K562 (cell line): ENCODE measurements around the gene DYRK1A. TPM values are rescaled to one million over a fixed set of nuclear protein-coding genes. Genes with fewer than 3 reads are reported as not detected.

Experiments
- ATF3 ChIP-seq, 2 experiments: fragments of 450-650 bp in 1 of 2; sonication (generic) in 1 of 2; formaldehyde crosslinking in 1 of 2; IDR thresholded peaks in 1 of 2; conservative IDR thresholded peaks in 1 of 2; 2 replicates each; pipeline versions ENCODE4 v1.6.1 to v1.8.1; 2016 to 2023; ENCODE audit warnings: mild to moderate bottlenecking in 2 of 2, moderate library complexity in 2 of 2, inconsistent platforms in 1 of 2, missing genetic modification reagents in 1 of 2
- BCLAF1 ChIP-seq, 2 experiments: fragments of 450-650 bp in 1 of 2; IDR thresholded peaks; 2 replicates each; pipeline ENCODE4 v1.6.1; 2011 to 2017; ENCODE audit warnings: low read depth in 2 of 2, antibody characterized with exemption in 1 of 2, borderline replicate concordance in 1 of 2, low read length in 1 of 2, mild to moderate bottlenecking in 1 of 2, mixed read lengths in 1 of 2; ENCODE audit not compliant: control insufficient read depth in 1 of 2
- EHMT2 ChIP-seq: fragments of 450-650 bp; IDR thresholded peaks from 2 replicates; pipeline ENCODE4 v1.6.1; 2018; ENCODE audit warnings: antibody characterized with exemption
- HMBOX1 ChIP-seq: sonication (generic); IDR thresholded peaks from 2 replicates; pipeline ENCODE4 v1.6.1; 2016
- HSF4 ChIP-seq: fragments of 250-450 bp; sonication (Bioruptor Pico); IDR thresholded peaks from 2 replicates; pipeline ENCODE4 v2.1.2; 2022; ENCODE audit warnings: mild to moderate bottlenecking, moderate library complexity, borderline replicate concordance
- ILK ChIP-seq: fragments of 450-650 bp; IDR thresholded peaks from 2 replicates; pipeline ENCODE4 v1.6.1; 2016; ENCODE audit warnings: missing genetic modification characterization, low read depth, mild to moderate bottlenecking, missing compliant biosample characterization, moderate library complexity, borderline replicate concordance
- KAT8 ChIP-seq: fragments of 450-650 bp; IDR thresholded peaks from 2 replicates; pipeline ENCODE4 v1.6.1; 2016; ENCODE audit warnings: low read depth, mild to moderate bottlenecking
- NFE2 ChIP-seq: IDR thresholded peaks from 2 replicates; pipeline ENCODE4 v1.6.1; 2014; ENCODE audit warnings: antibody characterized with exemption, low read depth
- NR4A1 ChIP-seq, 2 experiments: fragments of 250-450 bp in 1 of 2; fragments of 450-650 bp in 1 of 2; sonication (Bioruptor Pico) in 1 of 2; IDR thresholded peaks; 2 replicates each; pipeline versions ENCODE4 v1.4.0 to v1.6.1; 2016 to 2020; ENCODE audit warnings: mild to moderate bottlenecking in 2 of 2, missing compliant biosample characterization in 1 of 2, missing genetic modification characterization in 1 of 2, moderate library complexity in 1 of 2
- PHB ChIP-seq: fragments of 250-450 bp; sonication (Bioruptor Pico); IDR thresholded peaks from 2 replicates; pipeline ENCODE4 v1.5.0; 2021
- PKNOX1 ChIP-seq: fragments of 450-650 bp; IDR thresholded peaks from 2 replicates; pipeline ENCODE4 v1.6.1; 2016
- RBM25 ChIP-seq: fragments of 200-400 bp; formaldehyde crosslinking; IDR thresholded peaks from 2 replicates; pipeline ENCODE4 v1.6.1; 2018; ENCODE audit warnings: low read length, low read depth, moderate library complexity; ENCODE audit not compliant: severe bottlenecking
- SFPQ ChIP-seq: fragments of 200-400 bp; formaldehyde crosslinking; IDR thresholded peaks from 2 replicates; pipeline ENCODE4 v1.6.1; 2017; ENCODE audit warnings: mild to moderate bottlenecking, low read depth, low read length, moderate library complexity
- SIX5 ChIP-seq, 2 experiments: IDR thresholded peaks; 2 replicates each; pipeline ENCODE4 v1.6.1; 2011; ENCODE audit warnings: low read length in 2 of 2, borderline replicate concordance in 1 of 2, low read depth in 1 of 2, mild to moderate bottlenecking in 1 of 2, moderate library complexity in 1 of 2; ENCODE audit not compliant: insufficient read depth in 1 of 2
- SUPT5H ChIP-seq: fragments of 450-650 bp; IDR thresholded peaks from 2 replicates; pipeline ENCODE4 v1.6.1; 2016
- ZNF12 ChIP-seq: sonication (generic); formaldehyde crosslinking; IDR thresholded peaks from 2 replicates; pipeline ENCODE4 v1.4.0; 2020; ENCODE audit warnings: mild to moderate bottlenecking, missing genetic modification reagents
- ZNF347 ChIP-seq: fragments of 450-650 bp; formaldehyde crosslinking; IDR thresholded peaks from 2 replicates; pipeline ENCODE4 v1.4.0; 2020; ENCODE audit warnings: low read depth, mild to moderate bottlenecking, moderate library complexity
- ZNF384 ChIP-seq: IDR thresholded peaks from 2 replicates; pipeline ENCODE4 v1.6.1; 2012; ENCODE audit warnings: low read depth, low read length, improper control_type of control experiment
- polyA plus RNA-seq, 8 experiments: library from polyadenylated mRNA; depleted of rRNA in 4 of 8; stranded (reverse) in 5 of 8; unstranded in 3 of 8; fragments of >200 nt; fragmentation: Nextera tagmentation in 2 of 8; fragmentation: Illumina TruSeq in 1 of 8; extraction: Ambion mirVana in 2 of 8; extraction: Trizol in 1 of 8; gene quantifications; 2 replicates each; pipeline versions ENCODE4 v1.2.1 to v1.2.3, GENCODE V29; 2011 to 2014; ENCODE audit warnings: inconsistent platforms in 1 of 8, missing spikeins in 1 of 8
- total RNA-seq, 7 experiments: library from RNA; depleted of rRNA in 6 of 7; stranded (reverse); fragments of >200 nt in 6 of 7; fragmentation: Illumina TruSeq in 2 of 7; extraction: Trizol in 2 of 7; gene quantifications; 2 replicates each; pipeline versions ENCODE4 v1.2.1 to v1.2.3, GENCODE V29; 2011 to 2021; ENCODE audit warnings: low replicate concordance in 1 of 7

Gene DYRK1A
- total and polyA plus RNA-seq, 9 of the 15 experiments (the other 6 are each of a cell fraction or from before 2014, with no cell fraction given) = 3.7 to 64.8 (median 42.3) TPM

GRCh38 chr21:37563641-37564340 is 197.2 kb downstream of the DYRK1A start (continued):
- TF ChIP-seq ZNF347 (CRISPR knock-in tag) = no peak
- peak; percentile 79 for TF ChIP-seq PKNOX1
- TF ChIP-seq RBM25 = peak; percentile 64
- no peak for TF ChIP-seq ILK
- 0 out of 2 replicates have a peak, but pooled peaks have one; percentile 36 for TF ChIP-seq NR4A1 (CRISPR knock-in tag; IDR thresholded peaks at IDR 0.05)
- TF ChIP-seq NR4A1 (tag; IDR thresholded peaks at IDR 0.05) = 0 out of 2 replicates have a peak, but pooled peaks have one; percentile 5
- no peak for TF ChIP-seq BCLAF1 (IDR thresholded peaks at IDR 0.05; ENCODE audit: borderline replicate concordance in 1 of 2, control insufficient read depth in 1 of 2, low read depth in 2 of 2, low read length in 1 of 2)
- peak; percentile 68 for TF ChIP-seq SUPT5H
- TF ChIP-seq SFPQ = no peak
- TF ChIP-seq NFE2 = no peak; the same call in 1 of the 2 replicates
- no peak for TF ChIP-seq ATF3 (IDR thresholded peaks at IDR 0.05)
- no peak for TF ChIP-seq ATF3 (CRISPR knock-in tag; conservative IDR thresholded peaks at IDR 0.05)
- peak; percentile 74; the same call in 1 of the 2 replicates for TF ChIP-seq ZNF12 (CRISPR knock-in tag)
- TF ChIP-seq PHB (CRISPR knock-in tag) = peak; percentile 11; the same call in 1 of the 2 replicates
- TF ChIP-seq HMBOX1 = no peak
- no peak for TF ChIP-seq KAT8
- no peak for TF ChIP-seq HSF4 (CRISPR knock-in tag)
- TF ChIP-seq ZNF384 = no peak
- no peak for TF ChIP-seq SIX5 (IDR thresholded peaks at IDR 0.05; ENCODE audit: borderline replicate concordance in 1 of 2, insufficient read depth in 1 of 2, low read depth in 1 of 2, low read length in 2 of 2)
- TF ChIP-seq EHMT2 = no peak
